NCI-H2227 (cell line): ENCODE measurements around the gene MORC1.
A peak's percentile ranks its signal among the peaks of the same experiment; 100 is the strongest.

Experiments
- DNase-seq: peaks from one replicate; lab custom pipeline; 2025; ENCODE audit not compliant: unreplicated experiment; lab: John Stamatoyannopoulos, UW

The MORC1 gene

GRCh38 chr3:108947855-108948254 is 170.1 kb downstream of the MORC1 start:
- no peak for DNase-seq

GRCh38 chr3:108946292-108947285 is 171.3 kb downstream of the MORC1 start:
- DNase-seq: no peak

- no peak for DNase-seq
Observed at GRCh38 chr3:108940568-108941263, 177.2 kb downstream of the MORC1 start.

GRCh38 chr3:108940166-108940565 is 177.8 kb downstream of the MORC1 start:
- no peak for DNase-seq

- DNase-seq: no peak
Observed at GRCh38 chr3:108936924-108937689, 180.8 kb downstream of the MORC1 start.

GRCh38 chr3:108931035-108931434 is 186.9 kb downstream of the MORC1 start:
- DNase-seq: no peak

GRCh38 chr3:108918866-108919265 is 199.1 kb downstream of the MORC1 start:
- DNase-seq: no peak

GRCh38 chr3:108914774-108915641 is 202.9 kb downstream of the MORC1 start:
- DNase-seq: peak; percentile 21

- DNase-seq: no peak
Observed at GRCh38 chr3:108909799-108910198, 208.1 kb downstream of the MORC1 start.
